HG03280 (cell line): Measurements from ENCODE around the gene TCEA2.
"Not testable (repeated sequence)": the region's sequence is repeated elsewhere in the genome, so short reads cannot be mapped to it uniquely, and the experiment has no call there.

Experiments
- ATAC-seq: cut with Tn5 transposase; IDR thresholded peaks from one replicate; pipeline ENCODE4 v1.9.1; 2021; ENCODE audit warnings: mild to moderate bottlenecking, moderate library complexity; ENCODE audit not compliant: unreplicated experiment

Gene TCEA2

DNA sequence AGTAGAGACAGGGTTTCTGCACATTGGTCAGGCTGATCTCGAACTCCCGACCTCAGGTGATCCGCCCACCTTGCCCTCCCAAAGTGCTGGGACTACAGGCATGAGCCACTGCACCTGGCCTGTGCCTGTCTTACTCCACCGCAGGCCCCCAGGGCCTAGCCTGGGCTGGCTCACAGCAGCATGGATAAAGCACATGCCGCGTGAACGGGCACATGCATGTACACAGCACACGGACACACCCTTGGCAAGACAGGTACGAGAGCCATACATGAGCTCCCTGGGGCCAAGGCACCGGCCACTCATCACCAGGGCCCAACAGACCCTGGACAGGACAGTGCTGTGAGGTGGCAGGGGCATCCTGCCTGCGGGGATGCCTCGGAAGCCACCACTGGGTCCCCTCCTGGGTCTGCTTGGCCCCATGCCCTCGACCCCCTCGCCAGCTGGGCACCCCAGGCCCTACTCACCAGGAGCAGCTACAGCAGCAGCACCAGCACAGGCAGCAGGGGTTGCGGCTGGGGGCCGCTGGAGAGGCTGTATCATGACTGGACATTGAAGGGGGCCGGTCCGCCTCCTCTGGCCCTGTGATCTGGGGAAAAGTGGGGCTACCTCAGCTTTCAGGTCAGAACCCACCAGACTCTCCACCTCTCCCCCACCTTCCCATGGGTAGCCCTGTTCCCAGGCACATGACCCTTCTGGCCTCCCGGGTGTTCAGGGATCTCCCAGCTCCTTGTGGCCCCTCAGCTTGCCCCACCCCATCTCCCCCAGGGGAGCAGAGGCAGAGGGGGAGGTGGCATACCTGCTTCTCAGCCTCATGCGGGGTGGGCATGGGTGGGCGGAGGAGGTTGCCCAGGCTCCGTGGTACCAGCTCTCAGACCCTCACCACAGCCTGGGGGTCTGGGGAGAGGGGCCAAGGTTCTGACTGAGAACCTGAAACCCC, 13.3 kb downstream of the TCEA2 start:
- ATAC-seq: no peak

DNA sequence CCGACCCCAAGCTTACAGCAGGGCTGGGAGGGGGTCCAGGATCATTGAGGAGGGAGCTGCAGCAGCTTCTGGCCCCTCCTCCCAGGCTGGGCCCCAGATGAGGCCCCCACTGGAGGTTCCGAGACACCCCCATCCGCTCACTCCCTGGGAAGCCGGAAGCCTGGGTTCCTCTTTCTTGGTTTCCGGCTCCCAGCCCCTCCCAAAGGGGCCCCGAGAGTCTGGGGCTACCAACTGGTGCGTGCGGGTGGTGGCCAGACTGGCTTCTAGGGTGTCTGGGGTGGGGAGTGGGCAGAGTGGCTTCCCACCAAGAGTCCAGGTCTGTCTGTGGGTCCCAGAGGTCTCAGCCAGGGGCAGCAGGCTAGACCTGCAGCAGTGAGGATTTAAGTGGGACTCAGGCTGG, 14.1 kb downstream of the TCEA2 start:
- ATAC-seq: no peak

DNA sequence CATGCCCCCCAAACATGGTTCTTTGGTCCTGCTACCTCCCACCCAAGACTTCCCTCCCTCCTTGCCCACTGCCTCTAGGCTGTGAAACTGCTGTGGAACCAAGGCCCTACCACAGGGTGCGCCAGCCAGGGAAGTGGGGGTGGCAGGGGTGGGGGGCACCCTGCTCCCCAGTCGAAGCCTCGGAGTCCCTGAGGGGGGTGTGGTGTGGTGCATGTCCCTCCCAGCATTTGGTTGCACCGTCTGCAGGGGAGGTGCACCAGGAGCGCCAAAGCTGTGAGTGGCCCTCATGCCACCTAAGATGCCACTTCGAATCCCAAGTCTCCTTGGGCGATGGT, 14.5 kb downstream of the TCEA2 start:
- ATAC-seq: no peak

DNA sequence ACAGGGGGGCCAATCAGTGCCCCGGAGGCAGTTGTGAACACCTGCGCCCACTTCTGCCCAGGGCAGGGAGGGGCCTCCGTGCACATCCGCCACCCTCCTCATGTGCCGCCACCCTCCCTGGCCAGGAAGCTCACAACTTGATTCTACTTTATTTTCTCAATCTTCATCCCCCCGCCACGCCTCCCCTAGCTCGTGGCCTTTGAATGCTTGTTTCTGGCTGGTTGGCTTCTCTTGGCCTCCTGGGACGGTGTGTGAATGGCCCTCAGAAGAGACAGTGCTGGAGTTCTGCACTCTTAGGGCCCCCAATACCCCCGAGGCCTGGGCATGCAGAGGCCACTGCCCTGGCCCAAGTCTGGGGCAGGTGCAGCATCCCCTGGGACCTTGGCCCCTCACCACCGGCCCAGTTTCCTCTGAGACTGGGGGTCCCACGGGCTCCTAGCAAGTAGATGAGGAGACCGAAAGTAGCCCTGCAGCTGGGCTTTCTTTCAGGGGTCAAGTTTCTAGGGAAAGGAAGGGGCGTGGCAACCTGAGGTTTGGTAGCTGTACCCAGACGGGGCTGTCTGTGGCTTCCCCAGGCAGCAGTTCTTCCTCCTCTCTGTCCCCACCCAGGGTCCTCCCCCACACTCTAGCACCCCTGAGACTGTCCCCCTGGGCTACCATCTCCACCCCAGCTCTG, 15.0 kb downstream of the TCEA2 start:
- ATAC-seq: no peak

DNA sequence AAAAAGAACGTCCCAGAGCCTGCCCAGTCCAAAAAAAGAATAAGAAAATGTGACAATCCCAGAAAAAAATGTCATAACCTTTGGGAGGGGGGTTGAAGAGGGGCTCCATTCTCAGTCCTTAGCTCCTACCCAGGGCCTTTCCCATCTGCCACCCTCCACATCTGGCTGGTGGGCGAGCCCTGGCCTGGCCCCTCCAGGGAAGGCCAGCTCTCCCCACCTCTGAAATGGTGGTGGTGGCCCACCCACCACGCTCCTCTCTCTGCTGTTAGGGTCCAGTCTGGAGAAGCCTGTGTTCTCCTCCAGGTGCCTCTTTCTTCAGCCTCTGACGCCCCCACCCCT, 15.9 kb downstream of the TCEA2 start:
- ATAC-seq: no peak

DNA sequence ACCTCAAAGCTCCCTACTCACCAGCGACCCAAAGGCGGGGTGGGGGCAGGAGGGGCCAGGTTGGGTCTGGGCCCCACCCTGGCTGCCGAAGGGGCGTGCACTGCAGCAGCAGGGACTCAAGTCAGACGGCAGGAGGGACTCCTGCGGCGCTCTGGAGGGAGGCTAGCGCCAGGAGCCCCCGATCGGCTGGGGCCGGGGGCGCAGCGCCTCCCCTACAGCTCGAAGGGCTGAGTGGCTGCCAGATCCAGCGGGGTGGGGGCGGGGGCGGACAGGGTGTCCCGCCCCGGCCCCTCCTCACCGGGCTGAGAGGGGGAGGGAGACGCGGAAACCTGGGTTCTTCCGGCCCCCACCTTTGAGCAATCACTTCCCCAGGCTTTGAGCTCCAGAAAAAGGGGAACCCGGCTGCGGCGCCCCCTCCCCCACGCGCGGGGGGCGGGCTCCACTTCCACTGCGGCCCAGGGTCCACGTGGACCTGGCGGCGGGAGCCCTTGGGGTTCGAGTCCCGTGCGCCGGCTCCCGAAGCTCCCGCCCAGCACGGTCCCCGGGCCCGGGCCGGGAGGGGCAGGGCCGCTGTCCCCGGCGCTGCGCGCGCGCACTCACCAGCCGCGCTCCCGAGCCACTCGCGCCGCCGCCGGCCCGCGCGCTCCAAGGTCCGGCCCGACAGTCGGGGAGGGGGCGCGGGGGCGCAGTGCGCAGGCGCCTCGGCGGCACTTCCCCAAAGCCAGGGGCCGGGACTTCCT, 16.4 kb downstream of the TCEA2 start, which contains the start of gene RGS19:
Gene RGS19 (minus strand): TSS at position 246 of the 740 bp plus-strand sequence. CDS start 2,632 bp downstream, outside the sequence.
- peak; percentile 56 for ATAC-seq

DNA sequence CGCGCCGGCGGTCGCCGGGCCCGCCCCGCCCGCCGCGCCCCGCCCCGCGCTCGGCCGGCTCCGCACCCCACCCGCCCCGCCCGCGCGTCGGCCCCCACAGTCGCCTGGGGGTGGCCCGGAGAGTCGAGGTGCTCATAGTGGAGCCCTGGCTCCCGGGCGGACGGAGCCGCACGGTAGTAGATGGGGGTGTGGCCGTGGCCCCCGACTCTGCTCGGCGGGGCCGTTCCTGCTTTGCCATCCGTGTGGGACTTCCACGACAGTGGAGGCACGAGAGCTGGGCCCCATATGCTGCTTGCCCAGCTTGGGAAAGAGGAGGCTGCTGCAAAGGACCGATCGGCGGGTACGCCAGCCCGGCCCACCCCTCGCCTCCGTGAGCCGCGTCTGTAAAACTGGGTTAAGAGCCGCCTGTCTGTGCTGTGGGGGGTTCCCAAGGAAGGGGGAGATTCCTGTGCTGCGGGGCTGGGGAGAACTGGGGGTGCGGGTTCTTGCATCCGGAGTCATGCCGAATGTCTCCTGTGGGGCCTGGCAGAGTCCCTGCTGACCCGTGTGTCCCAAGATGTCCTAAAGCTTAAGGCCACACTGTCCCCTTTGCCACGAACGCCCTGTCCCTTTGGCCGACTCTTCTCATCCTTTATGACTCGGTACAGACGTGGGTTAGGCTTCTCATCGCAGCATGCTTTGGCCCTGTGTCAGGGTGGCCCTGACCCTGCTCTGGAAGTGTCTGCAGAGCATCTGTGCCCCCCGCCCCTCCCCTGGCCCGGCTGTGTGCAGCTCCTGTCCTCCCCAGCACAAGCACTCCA, 17.2 kb downstream of the TCEA2 start, which contains the start of gene OPRL1:
Gene OPRL1 (plus strand): TSS at position 70 of the 800 bp plus-strand sequence. CDS start 12,639 bp downstream, outside the sequence.
- no peak for ATAC-seq

DNA sequence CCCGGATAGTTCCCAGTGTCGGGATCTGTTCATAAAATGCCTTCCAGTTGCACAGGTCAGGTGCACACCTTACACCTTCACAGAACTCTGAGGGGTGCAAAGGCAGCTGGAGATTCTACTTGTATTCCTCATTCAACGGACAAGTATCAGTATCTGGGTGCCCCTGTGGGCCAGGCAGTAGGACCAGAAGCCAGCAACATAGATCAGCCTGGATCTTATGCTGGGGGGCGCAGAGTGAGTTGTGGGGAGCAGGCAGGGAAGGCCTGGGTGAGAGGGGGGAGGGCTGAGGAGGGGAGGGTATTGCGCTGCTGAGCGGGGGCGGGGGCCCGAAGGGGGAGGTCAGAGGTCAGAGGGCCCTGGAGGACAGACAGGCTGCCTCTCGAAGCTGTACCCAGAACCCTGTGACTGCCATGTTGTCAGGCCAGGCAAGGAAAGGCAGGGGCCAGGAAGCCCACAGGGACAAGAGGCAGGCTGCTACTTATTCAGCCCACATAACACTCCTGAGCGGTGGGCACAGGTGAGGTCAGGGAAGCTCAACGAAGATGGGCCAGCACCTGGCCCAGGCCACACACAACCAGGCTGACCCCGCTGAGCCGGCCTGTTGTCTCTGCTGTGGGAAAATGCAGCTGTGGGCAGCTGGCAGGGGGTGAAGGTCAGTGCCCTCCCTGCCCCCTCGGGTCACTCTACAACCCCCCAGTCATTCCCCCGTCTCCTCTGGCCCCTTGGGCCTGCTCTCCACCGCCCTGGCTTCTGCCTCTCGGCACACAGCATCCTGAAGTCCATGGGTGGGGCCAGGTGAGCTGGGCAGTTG, 18.0 kb downstream of the TCEA2 start:
- ATAC-seq: no peak

DNA sequence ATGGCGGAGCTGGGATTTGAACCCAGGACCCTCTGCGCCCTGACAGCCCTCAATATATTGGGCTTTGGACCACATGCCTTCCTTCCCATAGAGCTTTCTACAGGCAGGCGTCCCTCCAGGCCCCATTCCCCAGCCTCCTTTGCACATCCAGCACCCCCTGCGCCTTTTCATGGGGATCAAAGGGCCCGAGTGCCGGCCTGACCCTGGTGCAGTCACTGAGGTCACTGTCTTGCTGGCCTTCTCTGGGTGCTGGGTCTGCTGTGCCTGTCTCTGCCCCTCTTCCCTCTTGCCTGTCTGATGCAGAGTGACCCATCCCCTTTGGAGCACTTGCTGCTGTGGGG, 18.6 kb downstream of the TCEA2 start:
- no peak for ATAC-seq

DNA sequence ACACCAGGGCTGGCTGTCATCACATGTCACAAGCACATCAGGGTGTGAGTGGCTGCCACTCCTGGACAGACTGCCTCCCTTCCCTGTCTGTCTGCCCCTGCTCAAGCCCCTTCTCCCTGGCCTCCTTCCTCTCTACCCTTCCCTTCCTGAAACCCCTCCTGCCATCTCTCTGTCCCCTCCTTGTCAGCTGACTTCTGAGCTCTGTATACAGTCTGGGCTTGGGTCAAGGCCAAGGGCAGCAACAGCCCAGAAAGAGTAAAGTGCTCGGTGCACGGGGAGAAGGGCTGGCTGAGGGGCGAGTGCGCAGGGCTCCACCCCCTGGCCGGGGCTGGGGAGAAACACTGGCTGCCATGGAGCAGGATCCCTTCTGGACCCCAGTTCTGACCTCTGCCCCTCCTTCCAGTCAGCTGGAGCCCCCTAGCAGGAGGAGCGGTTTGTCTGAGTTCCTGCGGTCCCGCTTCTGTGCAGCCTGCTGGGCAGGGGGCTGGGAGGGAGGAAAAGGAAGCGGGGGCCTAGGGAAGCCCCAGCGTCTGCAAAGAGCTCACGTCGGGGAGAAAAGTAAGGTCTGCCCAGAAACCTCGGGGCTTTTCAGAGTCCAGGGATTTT, 19.2 kb downstream of the TCEA2 start:
- ATAC-seq: no peak

DNA sequence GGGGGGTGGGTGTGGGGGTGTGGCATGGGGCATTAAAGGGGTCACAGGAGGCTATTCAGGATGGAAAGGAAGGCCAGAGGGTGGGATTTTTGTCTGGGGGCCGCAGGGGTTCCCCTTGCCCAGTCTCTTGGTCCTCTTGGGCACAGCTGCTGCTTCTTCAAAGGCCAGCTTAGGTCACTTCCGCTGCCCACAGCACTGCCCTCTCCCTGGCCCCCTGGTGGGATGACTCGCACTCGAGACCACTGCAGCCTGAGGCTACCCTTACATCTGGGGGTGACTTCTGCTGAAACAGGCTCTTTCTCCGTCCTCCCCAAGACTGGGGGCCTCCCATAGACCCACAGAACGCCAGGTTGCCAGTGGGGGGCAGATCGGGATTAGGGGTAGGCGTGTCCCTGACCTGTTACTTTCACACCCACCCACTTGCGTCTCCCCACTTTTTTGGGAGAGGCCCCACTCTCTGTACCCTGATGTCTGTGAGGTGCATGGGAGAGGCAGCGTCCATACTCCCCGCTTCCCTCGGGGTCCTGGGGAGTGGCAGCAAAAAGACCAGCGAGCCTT, 19.9 kb downstream of the TCEA2 start:
- ATAC-seq: no peak

DNA sequence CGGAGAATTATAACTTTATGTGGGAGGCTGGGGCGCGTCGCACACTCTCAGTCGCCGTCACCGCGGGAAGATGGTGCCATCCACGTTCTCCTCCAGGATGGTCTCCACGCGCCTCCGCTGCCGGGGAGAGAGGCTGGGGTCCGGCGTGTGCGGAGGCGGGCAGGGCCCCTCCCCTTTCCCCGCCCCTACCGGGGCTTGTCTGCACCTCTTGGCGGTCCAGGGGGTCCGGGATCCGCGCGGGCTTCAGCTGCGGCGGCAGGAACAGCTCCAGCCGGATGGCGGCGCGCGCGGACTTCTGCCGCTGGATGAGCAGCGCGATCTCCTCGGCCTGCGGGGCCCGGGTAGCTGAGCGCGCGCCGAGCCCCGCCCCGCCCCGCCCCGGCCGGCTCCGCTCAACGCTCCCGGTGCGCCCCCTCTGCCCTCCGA, 20.4 kb downstream of the TCEA2 start:
- no peak for ATAC-seq

DNA sequence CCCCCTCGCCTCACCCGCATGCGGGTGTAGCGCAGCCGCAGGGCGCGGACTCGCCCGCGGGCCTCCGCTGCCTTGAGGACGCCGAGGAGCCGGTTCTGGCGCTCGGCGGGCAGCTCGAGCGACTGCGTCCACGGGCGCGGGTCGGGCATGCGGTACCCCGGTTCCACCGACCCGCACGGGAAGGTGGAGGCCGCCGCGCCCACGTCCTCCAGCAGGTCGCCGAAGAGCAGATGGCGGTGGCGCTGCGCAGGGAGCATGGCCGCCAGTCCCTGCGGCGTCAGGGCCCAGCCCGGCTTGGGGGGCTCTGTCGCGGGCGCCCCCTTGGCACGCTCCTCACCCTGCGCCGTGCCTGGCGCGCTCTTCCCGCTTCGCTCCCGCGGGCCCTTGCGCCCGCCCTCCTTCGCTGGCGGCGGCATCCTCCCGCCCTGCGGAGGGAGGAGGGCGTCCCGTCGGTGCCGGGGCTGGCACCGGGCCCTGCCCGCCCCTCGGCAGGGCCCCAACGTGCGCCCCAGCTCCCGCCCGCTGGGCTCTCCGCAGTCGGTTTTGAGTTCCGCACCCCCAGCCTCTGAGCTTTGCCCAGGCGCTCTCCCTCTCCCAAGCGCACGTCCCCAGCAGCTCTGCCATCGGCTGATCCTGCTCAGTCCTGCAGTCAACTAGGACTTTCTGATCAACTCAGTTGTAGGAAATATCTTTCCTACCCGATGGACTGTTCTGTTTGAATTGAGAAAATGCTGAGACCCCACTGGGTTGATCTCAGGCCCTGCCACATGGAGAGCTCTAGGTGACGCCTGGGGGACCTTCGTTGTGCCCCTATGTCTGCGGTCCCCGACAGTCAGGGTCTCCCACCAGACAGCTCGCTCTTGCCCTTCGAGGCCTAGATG, 21.0 kb downstream of the TCEA2 start, which contains the start of gene LKAAEAR1:
Gene LKAAEAR1 (minus strand): TSS at position 595 of the 881 bp plus-strand sequence. CDS start 179 bp downstream, at position 416.
- no peak for ATAC-seq

DNA sequence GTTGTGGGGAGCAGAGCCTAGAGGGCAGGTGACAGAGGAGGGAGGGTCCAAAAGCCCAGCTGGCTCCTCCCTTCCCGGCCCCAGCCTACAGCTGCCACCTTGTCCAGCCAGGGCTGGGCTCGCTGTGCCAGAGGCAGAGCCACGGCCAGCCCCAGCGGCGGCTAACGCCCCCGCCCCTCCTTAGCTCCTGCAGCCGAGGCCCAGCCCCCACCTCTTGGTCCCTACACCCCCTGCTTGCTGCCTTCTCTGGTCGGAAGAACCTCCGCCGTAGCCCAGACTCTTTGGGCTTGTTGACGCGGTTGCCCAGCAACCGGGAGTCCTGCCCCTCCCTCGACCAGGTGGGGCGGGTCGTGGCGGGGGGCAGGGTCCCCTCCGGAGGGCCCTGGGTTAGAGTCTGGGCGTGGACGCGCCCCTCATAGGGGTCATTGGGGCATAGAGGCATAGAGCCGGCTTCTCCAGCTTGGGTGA, 21.7 kb downstream of the TCEA2 start:
- no peak for ATAC-seq

DNA sequence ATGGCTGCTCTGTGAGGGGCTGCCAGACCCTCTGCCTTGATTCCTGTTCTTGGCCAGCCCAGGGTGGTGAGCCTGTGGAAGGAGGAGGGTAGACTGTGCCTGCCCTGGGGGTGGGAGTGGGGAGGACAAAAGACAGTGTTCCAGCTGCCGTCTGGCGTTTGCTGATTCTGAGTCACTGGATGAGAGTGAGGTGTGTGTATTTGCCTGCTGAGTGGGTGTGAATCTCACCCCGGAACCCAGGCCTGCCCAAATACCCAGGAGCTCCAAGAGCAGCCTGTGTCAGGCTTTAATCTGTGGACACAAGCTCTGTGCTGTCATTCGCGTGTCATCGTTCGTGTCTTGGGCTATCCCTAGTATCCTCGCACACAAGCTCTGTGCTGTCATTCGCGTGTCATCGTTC, 23.8 kb downstream of the TCEA2 start:
- no peak for ATAC-seq

DNA sequence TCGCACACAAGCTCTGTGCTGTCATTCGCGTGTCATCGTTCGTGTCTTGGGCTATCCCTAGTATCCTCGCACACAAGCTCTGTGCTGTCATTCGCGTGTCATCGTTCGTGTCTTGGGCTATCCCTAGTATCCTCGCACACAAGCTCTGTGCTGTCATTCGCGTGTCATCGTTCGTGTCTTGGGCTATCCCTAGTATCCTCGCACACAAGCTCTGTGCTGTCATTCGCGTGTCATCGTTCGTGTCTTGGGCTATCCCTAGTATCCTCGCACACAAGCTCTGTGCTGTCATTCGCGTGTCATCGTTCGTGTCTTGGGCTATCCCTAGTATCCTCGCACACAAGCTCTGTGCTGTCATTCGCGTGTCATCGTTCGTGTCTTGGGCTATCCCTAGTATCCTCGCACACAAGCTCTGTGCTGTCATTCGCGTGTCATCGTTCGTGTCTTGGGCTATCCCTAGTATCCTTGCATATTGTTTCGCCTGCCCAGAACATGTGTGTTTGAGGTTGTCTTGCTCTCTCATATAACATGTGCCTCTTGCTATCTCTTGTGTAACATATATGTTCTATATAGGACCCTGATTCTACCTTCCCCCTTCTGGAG, 24.3 kb downstream of the TCEA2 start:
- ATAC-seq: not testable (repeated sequence)

DNA sequence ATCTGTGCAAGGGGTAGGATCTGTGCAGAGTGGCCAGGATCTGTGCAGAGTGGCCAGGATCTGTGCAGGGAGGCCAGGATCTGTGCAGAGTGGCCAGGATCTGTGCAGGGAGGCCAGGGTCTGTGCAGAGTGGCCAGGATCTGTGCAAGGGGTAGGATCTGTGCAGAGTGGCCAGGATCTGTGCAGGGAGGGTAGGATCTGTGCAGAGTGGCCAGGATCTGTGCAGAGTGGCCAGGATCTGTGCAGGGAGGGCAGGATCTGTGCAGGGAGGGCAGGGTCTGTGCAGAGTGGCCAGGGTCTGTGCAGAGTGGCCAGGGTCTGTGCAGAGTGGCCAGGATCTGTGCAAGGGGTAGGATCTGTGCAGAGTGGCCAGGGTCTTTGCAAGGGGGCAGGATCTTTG, 25.6 kb downstream of the TCEA2 start:
- ATAC-seq: not testable (repeated sequence)

DNA sequence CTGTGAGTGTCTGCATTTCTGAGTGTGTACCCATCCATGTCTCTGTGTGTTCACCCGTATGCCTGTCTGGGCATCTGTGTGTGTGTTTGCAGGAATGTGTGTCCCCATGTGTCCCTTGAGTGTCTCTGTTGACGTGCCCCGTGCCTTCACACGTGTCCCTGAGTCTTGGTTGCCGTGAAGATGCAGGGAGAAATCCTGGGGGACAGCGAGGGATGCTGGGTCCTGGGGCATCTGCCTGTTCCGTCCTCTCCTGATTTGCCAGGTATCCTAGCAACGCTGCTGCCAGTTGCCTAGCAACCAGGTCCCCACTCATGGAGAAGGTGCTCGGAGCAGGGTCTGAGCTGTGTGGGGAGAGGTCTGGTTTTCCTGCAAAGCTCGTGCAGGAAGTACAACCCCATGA, 27.2 kb downstream of the TCEA2 start:
- ATAC-seq: no peak
